Natural killer cell (primary cell): Measurements from ENCODE around the gene DNAH11. TPM values are rescaled to one million over a fixed set of nuclear protein-coding genes. Genes with fewer than 3 reads are reported as not detected.

ENCODE experiments used
- ATAC-seq, 3 donors: fragments of 150-1000 bp in 2 of 3; fragments of 200-7000 bp in 1 of 3; cut with Tn5 transposase; 1 replicate in 1 of 3; 2 replicates in 2 of 3; pipeline ENCODE4 v1.10.0; 2021; ENCODE audit warnings: mild to moderate bottlenecking in 2 of 3, moderate library complexity in 2 of 3
- DNase-seq, 2 donors: peaks; one replicate each; pipeline versions ENCODE4 v3.0.0 to v3.0.0-alpha.2; 2013 to 2021; ENCODE audit warnings: mixed read lengths in 1 of 2
- H3K27ac ChIP-seq: one replicate; pipeline ENCODE4 v1.5.1; 2013; ENCODE audit warnings: mild to moderate bottlenecking, low read length
- H3K27me3 ChIP-seq: one replicate; pipeline ENCODE4 v1.6.1; 2013; ENCODE audit warnings: low read length; ENCODE audit not compliant: control insufficient read depth, insufficient read depth
- H3K36me3 ChIP-seq: one replicate; pipeline ENCODE4 v1.6.1; 2013; ENCODE audit warnings: low read length; ENCODE audit not compliant: control insufficient read depth, insufficient read depth
- H3K4me1 ChIP-seq: one replicate; pipeline ENCODE4 v1.6.1; 2013; ENCODE audit warnings: low read length; ENCODE audit not compliant: control insufficient read depth, insufficient read depth
- H3K4me3 ChIP-seq: one replicate; pipeline ENCODE4 v1.5.1; 2013; ENCODE audit warnings: low read length
- H3K9me3 ChIP-seq: one replicate; pipeline ENCODE4 v1.6.1; 2013; ENCODE audit warnings: low read length; ENCODE audit not compliant: control insufficient read depth, insufficient read depth
- H3K27ac Mint-ChIP-seq, 2 donors: one replicate each; pipeline ENCODE4 v1.8.0; 2022; ENCODE audit warnings: mild to moderate bottlenecking in 2 of 2, mixed read lengths in 2 of 2, moderate library complexity in 1 of 2
- H3K27me3 Mint-ChIP-seq, 2 donors: one replicate each; pipeline ENCODE4 v1.8.0; 2022; ENCODE audit warnings: low read depth in 2 of 2, mixed read lengths in 2 of 2
- H3K36me3 Mint-ChIP-seq: one replicate; pipeline ENCODE4 v1.8.0; 2022; ENCODE audit warnings: mixed read lengths
- H3K4me1 Mint-ChIP-seq, 2 donors: one replicate each; pipeline ENCODE4 v1.8.0; 2022; ENCODE audit warnings: mixed read lengths in 2 of 2
- H3K4me3 Mint-ChIP-seq: one replicate; pipeline ENCODE4 v1.8.0; 2022; ENCODE audit warnings: mild to moderate bottlenecking, moderate library complexity, mixed read lengths
- H3K9me3 Mint-ChIP-seq, 2 donors: one replicate each; pipeline ENCODE4 v1.8.0; 2022; ENCODE audit warnings: mixed read lengths in 2 of 2
- WGBS: methylation state at CpG from one replicate; pipeline ENCODE4 v1.1.7; 2013; ENCODE audit warnings: missing lambda C conversion rate; ENCODE audit not compliant: insufficient coverage; 5-methylcytosine and 5-hydroxymethylcytosine counted together
- intact Hi-C: fragments of 100-400 bp; cut with micrococcal nuclease; formaldehyde crosslinking; loops from one replicate; pipeline ENCODE4 v1.14.2; 2022
- total RNA-seq, 4 donors: library from RNA; stranded (reverse); fragments of 120-200 nt in 1 of 4; gene quantifications; one replicate each; pipeline versions ENCODE4 v1.2.3 to v1.2.4, GENCODE V29; 2013 to 2022
- TF ChIP-seq, protein P1 (sequence below): fragments of 200-600 bp; IDR thresholded peaks from one replicate; pipeline ENCODE4 v1.8.0; 2022; ENCODE audit warnings: antibody characterized with exemption

DNAH11 gene
- total RNA-seq, 3 donors from 2014 or later (not counting 1 experiment from before 2014, with no cell fraction given), result 0.09 to 0.48 (median 0.39) TPM

DNA sequence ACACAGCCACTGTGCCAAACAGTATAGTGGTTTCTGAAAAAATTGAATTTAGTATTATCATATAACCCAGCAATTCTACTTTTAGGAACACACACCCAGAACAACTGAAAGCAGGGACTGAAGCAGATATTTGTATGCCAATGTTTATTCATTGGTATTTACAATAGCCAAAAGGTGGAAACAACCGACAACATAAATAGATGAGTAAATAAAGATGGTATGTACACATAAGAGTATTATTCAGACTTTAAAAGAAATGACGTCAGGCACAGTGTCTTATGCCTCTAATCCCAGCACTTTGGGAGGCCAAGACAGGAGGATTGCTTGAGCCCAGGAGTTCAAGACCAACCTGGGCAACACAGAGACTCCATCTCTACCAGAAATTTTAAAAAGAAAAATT lies 395.6 kb downstream of the DNAH11 start:
- H3K9me3 ChIP-seq, result no peaks in the 10 kb centered on the region
- TF ChIP-seq, protein P1, sequence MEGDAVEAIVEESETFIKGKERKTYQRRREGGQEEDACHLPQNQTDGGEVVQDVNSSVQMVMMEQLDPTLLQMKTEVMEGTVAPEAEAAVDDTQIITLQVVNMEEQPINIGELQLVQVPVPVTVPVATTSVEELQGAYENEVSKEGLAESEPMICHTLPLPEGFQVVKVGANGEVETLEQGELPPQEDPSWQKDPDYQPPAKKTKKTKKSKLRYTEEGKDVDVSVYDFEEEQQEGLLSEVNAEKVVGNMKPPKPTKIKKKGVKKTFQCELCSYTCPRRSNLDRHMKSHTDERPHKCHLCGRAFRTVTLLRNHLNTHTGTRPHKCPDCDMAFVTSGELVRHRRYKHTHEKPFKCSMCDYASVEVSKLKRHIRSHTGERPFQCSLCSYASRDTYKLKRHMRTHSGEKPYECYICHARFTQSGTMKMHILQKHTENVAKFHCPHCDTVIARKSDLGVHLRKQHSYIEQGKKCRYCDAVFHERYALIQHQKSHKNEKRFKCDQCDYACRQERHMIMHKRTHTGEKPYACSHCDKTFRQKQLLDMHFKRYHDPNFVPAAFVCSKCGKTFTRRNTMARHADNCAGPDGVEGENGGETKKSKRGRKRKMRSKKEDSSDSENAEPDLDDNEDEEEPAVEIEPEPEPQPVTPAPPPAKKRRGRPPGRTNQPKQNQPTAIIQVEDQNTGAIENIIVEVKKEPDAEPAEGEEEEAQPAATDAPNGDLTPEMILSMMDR, result no peak
- DNase-seq, result no peak
- no peaks in the 10 kb centered on the region for H3K4me1 ChIP-seq
- no peaks in the 10 kb centered on the region for H3K27me3 Mint-ChIP-seq
- H3K36me3 ChIP-seq, result no peaks in the 10 kb centered on the region
- H3K4me3 Mint-ChIP-seq, result no peak overlapping the region
- no peak overlapping the region for H3K4me3 ChIP-seq
- no peak overlapping the region for H3K27ac Mint-ChIP-seq
- peak overlapping the region; percentile 42 for H3K27ac ChIP-seq
- WGBS, result 81% methylated on average over 2 of the region's 2 CpGs
- H3K27me3 ChIP-seq, result no peaks in the 10 kb centered on the region
- intact Hi-C loops, result no loop called here
- no peak for ATAC-seq
- H3K36me3 Mint-ChIP-seq, result no peaks in the 10 kb centered on the region
- H3K4me1 Mint-ChIP-seq, result no peaks in the 10 kb centered on the region
- H3K9me3 Mint-ChIP-seq, result no peaks in the 10 kb centered on the region

DNA sequence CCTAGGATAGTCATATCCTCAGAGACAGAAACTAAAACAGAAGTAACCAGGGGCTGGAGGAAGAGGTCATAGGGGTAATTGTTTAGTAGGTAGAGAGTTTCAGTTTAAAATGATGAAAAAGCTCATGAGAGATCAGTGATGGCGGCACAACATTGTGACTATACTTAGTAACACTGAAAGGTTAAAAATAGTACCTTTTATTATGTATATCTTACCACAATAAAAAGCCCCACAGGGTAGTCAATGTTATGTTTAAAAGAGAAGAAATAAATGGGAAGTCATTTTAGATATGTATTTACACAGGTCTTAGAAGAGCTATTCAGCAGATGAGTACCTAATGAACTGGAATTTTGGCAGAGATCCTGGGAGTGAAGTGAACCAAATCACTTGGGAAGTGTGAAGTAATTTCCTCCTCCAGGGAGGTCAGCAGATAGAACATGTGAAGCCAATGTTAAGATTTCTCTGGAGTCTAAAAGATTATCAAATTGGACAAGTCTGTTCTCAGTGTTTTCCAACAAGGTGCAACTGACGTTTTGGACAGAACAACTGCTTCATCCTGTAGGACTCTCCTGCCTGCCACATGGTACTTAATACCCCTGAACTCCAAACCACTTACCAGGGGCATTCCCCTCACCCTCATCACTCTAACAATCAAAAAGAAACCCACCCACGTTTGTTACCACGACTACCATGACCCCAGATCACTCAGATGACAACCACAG lies 396.5 kb downstream of the DNAH11 start:
- Mint-ChIP-seq H3K4me1 (no peaks in the 10 kb centered on the region), H3K36me3 (no peaks in the 10 kb centered on the region)

GRCh38 chr7:21939858-21940372 lies 397.1 kb downstream of the DNAH11 start:
- Histone ChIP-seq H3K4me3 (no peak overlapping the region), H3K9me3 (no peaks in the 10 kb centered on the region), H3K4me1 (peaks cover 5% of the 10 kb centered on the region), H3K36me3 (no peaks in the 10 kb centered on the region), H3K27me3 (no peaks in the 10 kb centered on the region), H3K27ac (peak overlapping the region; percentile 45)
- TF ChIP-seq, protein P1, result no peak
- ATAC-seq, result no peak
- no peak for DNase-seq
- Mint-ChIP-seq H3K4me1 (peaks cover 3 to 4% of the 10 kb centered on the region in 2 donors), H3K36me3 (no peaks in the 10 kb centered on the region), H3K27me3 (peaks cover 0 to 3% of the 10 kb centered on the region in 2 donors), H3K27ac (no peak overlapping the region), H3K4me3 (no peak overlapping the region), H3K9me3 (no peaks in the 10 kb centered on the region)
- intact Hi-C loops, result no loop called here
- WGBS, result no CpG with 5 or more reads among the region's 3 CpGs

More for the DNA sequence above, 396.5 kb downstream of the DNAH11 start:
- H3K27me3 ChIP-seq, result no peaks in the 10 kb centered on the region
- H3K9me3 Mint-ChIP-seq, result no peaks in the 10 kb centered on the region
- ATAC-seq (no peak), DNase-seq (no peak)
- no peak overlapping the region for H3K4me3 Mint-ChIP-seq
- H3K4me1 ChIP-seq, result no peaks in the 10 kb centered on the region
- H3K27ac ChIP-seq, result peak overlapping the region; percentile 45
- intact Hi-C loops, result no loop called here
- H3K4me3 ChIP-seq, result no peak overlapping the region
- H3K27me3 Mint-ChIP-seq, result no peaks in the 10 kb centered on the region
- WGBS, result 36% methylated on average over 4 of the region's 4 CpGs
- H3K36me3 ChIP-seq, result no peaks in the 10 kb centered on the region
- H3K27ac Mint-ChIP-seq, result no peak overlapping the region
- no peaks in the 10 kb centered on the region for H3K9me3 ChIP-seq
- TF ChIP-seq, protein P1, result no peak
